ENCODE data around the gene GSTK1.
"Not testable (repeated sequence)": the region's sequence is repeated elsewhere in the genome, so short reads cannot be mapped to it uniquely, and the experiment has no call there.

Gene GSTK1

GRCh38 chr7:143279186-143280098, 16.2 kb downstream of the GSTK1 start:
- peak; percentile 26 for DNase-seq

GRCh38 chr7:143280160-143280559, 16.9 kb downstream of the GSTK1 start:
- no peak for DNase-seq

GRCh38 chr7:143280566-143280965, 17.3 kb downstream of the GSTK1 start:
- DNase-seq, result no peak

- DNase-seq, result no peak
Observed at GRCh38 chr7:143281529-143281928, 18.3 kb downstream of the GSTK1 start.

- no peak for DNase-seq
Observed at GRCh38 chr7:143282124-143282523, 18.9 kb downstream of the GSTK1 start.

GRCh38 chr7:143283381-143283780, 20.1 kb downstream of the GSTK1 start:
- no peak for DNase-seq

- peak; percentile 33 for DNase-seq
Observed at GRCh38 chr7:143284591-143285469, 21.6 kb downstream of the GSTK1 start, which contains the start of gene TMEM139. Gene TMEM139, plus strand, starts transcription at chr7:143284958. Its CDS starts 1,000 bp downstream, at chr7:143285958.

GRCh38 chr7:143285470-143285778, 22.2 kb downstream of the GSTK1 start:
- no peak for DNase-seq

- no peak for DNase-seq
Observed at GRCh38 chr7:143285806-143286521, 22.7 kb downstream of the GSTK1 start.

- DNase-seq, result no peak
Observed at GRCh38 chr7:143286522-143286890, 23.3 kb downstream of the GSTK1 start.

GRCh38 chr7:143287339-143287934, 24.2 kb downstream of the GSTK1 start:
- DNase-seq, result no peak

- peak; percentile 98 for DNase-seq
Observed at GRCh38 chr7:143287935-143288826, 24.9 kb downstream of the GSTK1 start, which contains the start of gene CASP2. Gene CASP2, plus strand, starts transcription at chr7:143288351. Its CDS starts 105 bp downstream, at chr7:143288456.

- no peak for DNase-seq
Observed at GRCh38 chr7:143288836-143289235, 25.6 kb downstream of the GSTK1 start.

GRCh38 chr7:143289421-143289820, 26.2 kb downstream of the GSTK1 start:
- DNase-seq, result peak; percentile 9

GRCh38 chr7:143289888-143290287, 26.6 kb downstream of the GSTK1 start:
- not testable (repeated sequence) for DNase-seq

GRCh38 chr7:143290293-143290692, 27.1 kb downstream of the GSTK1 start:
- DNase-seq, result no peak

GRCh38 chr7:143292876-143293275, 29.6 kb downstream of the GSTK1 start:
- DNase-seq, result no peak

GRCh38 chr7:143295870-143296269, 32.6 kb downstream of the GSTK1 start:
- no peak for DNase-seq

- no peak for DNase-seq
Observed at GRCh38 chr7:143296686-143297085, 33.4 kb downstream of the GSTK1 start.

- DNase-seq, result no peak
Observed at GRCh38 chr7:143299346-143299745, 36.1 kb downstream of the GSTK1 start.

- no peak for DNase-seq
Observed at GRCh38 chr7:143299840-143300239, 36.6 kb downstream of the GSTK1 start.

Data from NCI-H2227 treated with DMSO at 0.1 percent for 48 hours (cell line).